ENCODE data around the gene ANKLE1.

The ANKLE1 gene

GRCh38 chr19:17259118-17259780 lies 22.5 kb upstream of the ANKLE1 start:
- ChIA-PET CTCF (interaction anchor here (1.2 to 3.5 kb wide), 10 partner anchors 10 to 206 kb away, joined by 5 to 33 read pairs (median 6); partner anchors contain the start of genes ANO8 and MYO9B), POLR2A (interaction anchor here (0.7 kb wide), 1 partner anchor 122 kb away, joined by 4 read pairs; no protein-coding TSS in a partner anchor)
- DNase-seq (ENCODE audit: low read depth, low spot score) = no peak
- no peak overlapping the region for H3K4me3 ChIP-seq (ENCODE audit: low read depth, low read length)
- no peak for TF ChIP-seq CTCF (IDR thresholded peaks at IDR 0.05; ENCODE audit: insufficient read depth, low read length, missing control alignments)

DNA sequence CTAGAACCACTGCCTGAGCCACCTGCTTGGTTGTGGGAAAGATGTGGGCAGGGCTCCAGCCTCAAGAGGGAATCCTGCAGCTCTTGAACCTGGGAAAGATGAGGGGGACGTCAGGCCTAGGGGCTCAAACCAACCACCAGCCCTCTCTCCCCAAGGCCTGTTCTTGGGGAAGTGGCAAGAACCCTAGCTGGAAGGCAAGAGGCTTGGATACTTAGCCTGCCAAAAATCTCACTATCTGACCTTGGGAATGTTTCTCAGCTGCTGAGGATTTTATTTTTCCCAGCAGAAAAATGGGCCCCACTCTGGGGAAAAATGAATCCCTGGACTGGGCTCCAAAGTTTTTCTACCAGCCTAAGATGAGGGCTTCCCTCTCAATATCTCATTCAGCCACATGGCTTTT lies 21.8 kb upstream of the ANKLE1 start:
- CTCF ChIA-PET = interaction anchor here (0.7 to 3.5 kb wide), 22 partner anchors 8 to 596 kb away, joined by 3 to 33 read pairs (median 4); partner anchors contain the start of genes ANO8, MYO9B and OCEL1
- H3K4me3 ChIP-seq (ENCODE audit: low read depth, low read length) = no peak overlapping the region

DNA sequence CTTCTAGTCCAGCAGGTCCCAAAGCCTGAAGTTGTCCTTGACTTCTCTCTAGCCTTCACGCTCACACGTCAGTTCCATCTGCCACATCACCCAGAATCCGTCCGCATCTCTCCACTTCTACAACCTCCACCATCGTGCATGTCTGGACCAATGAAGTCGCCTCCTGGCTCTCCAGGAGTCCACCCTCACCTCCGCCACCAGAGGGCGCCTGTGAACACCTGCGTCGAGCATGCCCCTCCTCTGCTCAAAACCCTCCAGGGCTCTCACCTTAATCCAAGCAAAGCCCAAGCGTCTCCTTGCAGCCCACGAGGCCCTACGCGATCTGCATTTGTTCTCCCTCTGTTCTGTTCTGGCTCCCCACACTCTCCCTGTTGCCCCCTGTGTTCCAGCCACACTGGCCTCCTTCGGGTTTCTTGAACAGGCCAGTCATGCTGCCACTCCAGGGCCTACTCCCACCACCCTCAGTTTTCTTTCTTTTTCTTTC lies 20.8 kb upstream of the ANKLE1 start:
- CTCF ChIA-PET = interaction anchor here (0.7 to 3.5 kb wide), 22 partner anchors 9 to 595 kb away, joined by 3 to 33 read pairs (median 3); partner anchors contain the start of genes MYO9B and OCEL1
- POLR2A ChIA-PET = no interaction called here
- TF ChIP-seq CTCF (IDR thresholded peaks at IDR 0.05; ENCODE audit: insufficient read depth, low read length, missing control alignments) = peak; percentile 92
- no peak overlapping the region for H3K4me3 ChIP-seq (ENCODE audit: low read depth, low read length)
- DNase-seq (ENCODE audit: low read depth, low spot score) = no peak

More for the DNA sequence above, 21.8 kb upstream of the ANKLE1 start:
- DNase-seq (ENCODE audit: low read depth, low spot score) = no peak
- TF ChIP-seq CTCF (IDR thresholded peaks at IDR 0.05; ENCODE audit: insufficient read depth, low read length, missing control alignments) = no peak
- POLR2A ChIA-PET = no interaction called here

- ChIA-PET CTCF (interaction anchor here (1.2 to 3.9 kb wide), 6 partner anchors 8 to 195 kb away, joined by 3 to 33 read pairs (median 7); partner anchors contain the start of gene ANKLE1), POLR2A (no interaction called here)
- TF ChIP-seq CTCF (IDR thresholded peaks at IDR 0.05; ENCODE audit: insufficient read depth, low read length, missing control alignments) = no peak
- DNase-seq (ENCODE audit: low read depth, low spot score) = no peak
- H3K4me3 ChIP-seq (ENCODE audit: low read depth, low read length) = no peak overlapping the region
These were observed 19.1 kb upstream of the ANKLE1 start for GRCh38 chr19:17262557-17262956.

GRCh38 chr19:17263712-17264640 lies 17.7 kb upstream of the ANKLE1 start:
- no peak for TF ChIP-seq CTCF (IDR thresholded peaks at IDR 0.05; ENCODE audit: insufficient read depth, low read length, missing control alignments)
- no peak for DNase-seq (ENCODE audit: low read depth, low spot score)
- ChIA-PET CTCF (interaction anchor here (0.8 to 3.9 kb wide), 11 partner anchors 9 to 196 kb away, joined by 3 to 19 read pairs (median 3); no protein-coding TSS in a partner anchor), POLR2A (no interaction called here)
- no peak overlapping the region for H3K4me3 ChIP-seq (ENCODE audit: low read depth, low read length)

Data from AG04449 (cell line).